ENCODE measurements around the gene EIF2S1.

EIF2S1 gene

DNA sequence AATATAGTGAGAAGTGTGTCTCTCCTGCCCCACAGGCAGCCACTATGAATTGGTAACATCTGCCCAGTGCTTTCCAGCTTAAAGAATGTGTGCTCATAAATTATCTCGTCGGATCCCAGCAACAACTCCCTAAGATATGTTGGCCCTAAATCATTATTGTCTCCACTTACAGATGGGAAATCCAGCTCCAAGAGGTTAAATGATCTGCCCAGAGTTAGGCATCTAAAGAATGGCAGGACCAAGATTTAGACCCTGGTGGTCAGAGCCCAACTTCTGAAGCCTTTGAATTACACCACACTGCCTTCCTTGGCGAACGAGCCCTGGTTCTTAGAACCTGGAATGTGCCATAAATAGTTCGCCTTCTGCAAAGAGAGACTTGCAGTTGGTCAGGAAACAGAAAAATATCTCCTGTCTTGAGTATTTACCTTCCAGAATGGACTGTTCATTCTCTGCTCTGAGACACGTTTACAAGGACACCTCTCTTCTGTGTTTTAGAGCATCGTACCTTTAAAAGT, 72.0 kb downstream of the EIF2S1 start:
- Histone ChIP-seq H4K20me1 (no peaks in the 10 kb centered on the region), H3K4me2 (no peak overlapping the region), H3K4me3 (no peak overlapping the region), H3K36me3 (no peaks in the 10 kb centered on the region), H3K27me3 (peaks cover 0 to 10% (median 0%) of the 10 kb centered on the region in 11 experiments; a peak in 2 of 22 replicates), H3K27ac (no peak overlapping the region), H3K9ac (no peak overlapping the region), H3K9me3 (replicated peaks in 1 of 11) (no peaks in the 10 kb centered on the region), H3K4me1 (peaks cover 0 to 15% (median 10%) of the 10 kb centered on the region in 10 experiments; a peak in 15 of 20 replicates)
- no peak for TF ChIP-seq Cebpa-rat (IDR thresholded peaks at IDR 0.05)

- Histone ChIP-seq H3K27me3 (no peaks in the 10 kb centered on the region), H3K4me2 (no peak overlapping the region), H3K4me1 (peaks cover 0 to 4% (median 3%) of the 10 kb centered on the region in 10 experiments; a peak in 14 of 20 replicates), H3K9ac (no peak overlapping the region), H3K27ac (no peak overlapping the region), H3K4me3 (no peak overlapping the region), H4K20me1 (no peaks in the 10 kb centered on the region), H3K9me3 (replicated peaks in 1 of 11) (no peaks in the 10 kb centered on the region), H3K36me3 (no peaks in the 10 kb centered on the region)
- no peak for TF ChIP-seq Cebpa-rat (IDR thresholded peaks at IDR 0.05)
Observed at GRCh38 chr14:67435603-67436002, 75.5 kb downstream of the EIF2S1 start.
